NK-92 (cell line): ENCODE data around the gene FBXO31.

Source experiments
- DNase-seq: peaks from one replicate; lab custom pipeline; 2025; ENCODE audit not compliant: unreplicated experiment; lab: John Stamatoyannopoulos, UW

FBXO31 gene

DNA sequence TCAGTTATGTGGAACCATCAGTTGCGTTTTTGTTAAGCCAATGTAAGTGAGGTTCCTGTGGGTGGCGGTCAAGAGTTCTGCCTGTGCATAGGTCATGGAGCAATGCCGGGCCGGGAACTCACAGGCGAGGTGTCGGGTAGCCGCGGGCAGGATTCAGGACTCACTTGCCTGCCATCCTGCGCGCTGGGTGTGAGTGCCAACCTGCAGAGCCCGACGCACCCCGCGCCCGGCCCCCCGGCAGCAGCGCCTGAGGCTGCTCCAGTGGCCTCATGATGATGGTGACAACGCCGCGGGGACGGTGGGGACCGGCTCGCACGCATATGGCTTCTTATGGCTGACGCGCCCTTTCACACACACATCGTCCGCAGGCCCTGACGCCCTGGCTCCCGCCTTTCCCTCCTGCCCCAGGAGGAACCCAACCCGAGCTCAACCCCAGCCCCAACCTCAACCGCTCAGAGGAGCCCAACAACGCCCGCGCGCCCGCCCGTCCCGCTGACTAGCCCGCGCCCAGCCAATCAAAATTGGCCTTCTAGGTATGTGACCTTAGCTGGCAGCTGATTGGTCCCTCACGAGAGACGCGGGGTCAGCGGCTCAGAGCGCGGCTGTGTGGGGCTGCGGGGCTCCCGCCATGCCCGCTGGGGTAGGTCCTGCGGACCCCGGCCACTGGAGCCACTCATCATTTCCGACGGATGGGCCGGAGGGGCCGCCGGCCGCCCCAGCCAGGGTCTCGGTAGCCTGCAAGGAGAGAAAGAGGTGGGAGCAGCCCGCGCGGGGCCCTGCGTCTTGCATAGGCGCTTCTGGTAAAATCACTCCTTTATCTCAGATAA lies 66.4 kb downstream of the FBXO31 start, which contains the start of gene C16orf95:
C16orf95 (minus strand) TSS at position 470 of the 827 bp plus-strand sequence; CDS start at position 320, 150 bp downstream.
- DNase-seq, result peak; percentile 61

DNA sequence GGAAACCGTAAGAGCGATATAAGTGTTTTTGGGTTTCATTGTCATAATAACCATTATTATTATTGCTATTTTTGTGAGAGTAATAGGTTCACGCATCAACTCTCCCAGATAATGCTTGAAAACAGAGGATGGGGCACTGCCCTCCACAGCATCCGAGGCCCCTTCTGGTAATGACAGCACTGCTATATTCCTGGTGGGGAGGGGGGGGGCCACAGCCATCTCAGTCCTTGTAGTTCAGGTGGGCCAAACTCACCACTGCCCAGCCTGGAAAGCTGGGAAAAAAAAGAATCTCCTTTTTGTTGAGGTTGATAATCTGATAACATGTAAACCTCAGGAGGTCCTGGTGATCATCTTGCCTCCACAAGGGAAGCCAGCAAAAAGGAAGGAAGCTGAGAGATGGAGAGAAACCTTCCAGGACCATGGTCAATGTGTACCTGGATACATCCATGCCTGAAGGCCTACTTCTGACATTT lies 67.1 kb downstream of the FBXO31 start:
- no peak for DNase-seq

DNA sequence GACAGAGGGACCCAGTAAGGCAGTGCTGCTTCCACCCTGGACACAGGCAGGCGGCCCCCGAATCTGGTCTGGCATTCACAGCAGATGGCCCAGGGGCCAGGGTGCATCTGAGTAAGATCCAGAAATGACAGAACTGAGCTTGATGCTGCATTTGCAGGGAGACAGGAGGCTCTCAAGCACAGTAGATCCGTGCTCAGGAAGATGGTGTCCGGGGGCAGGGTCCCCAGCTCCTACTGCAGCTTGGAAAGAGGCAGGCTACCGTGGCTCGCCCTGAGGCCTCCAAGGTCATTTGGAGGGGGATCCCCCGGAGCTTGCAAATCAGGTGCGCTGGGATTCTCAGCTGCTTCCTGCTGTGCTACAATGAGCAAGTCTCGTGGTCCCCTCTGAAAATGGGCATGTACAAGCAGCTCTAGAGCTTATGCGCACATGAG lies 68.6 kb downstream of the FBXO31 start:
- no peak for DNase-seq

DNA sequence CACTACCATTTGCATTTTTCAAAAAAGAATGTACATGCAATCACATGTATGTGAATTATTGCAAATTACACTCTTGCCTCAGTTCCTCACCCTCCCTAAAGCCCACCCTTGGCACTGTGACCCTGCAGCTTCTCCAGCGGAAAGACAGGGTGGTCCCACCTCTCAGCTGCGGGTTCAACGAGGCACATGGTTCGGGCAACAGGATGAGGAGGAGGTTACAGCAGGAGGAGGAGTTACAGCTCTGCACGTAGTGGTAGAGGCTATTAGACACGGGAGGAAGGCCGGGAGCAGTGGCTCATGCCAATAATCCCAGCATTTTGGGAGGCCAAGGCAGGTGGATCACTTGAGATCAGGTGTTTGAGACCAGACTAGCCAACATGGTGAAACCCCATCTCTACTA lies 71.6 kb downstream of the FBXO31 start:
- no peak for DNase-seq

DNA sequence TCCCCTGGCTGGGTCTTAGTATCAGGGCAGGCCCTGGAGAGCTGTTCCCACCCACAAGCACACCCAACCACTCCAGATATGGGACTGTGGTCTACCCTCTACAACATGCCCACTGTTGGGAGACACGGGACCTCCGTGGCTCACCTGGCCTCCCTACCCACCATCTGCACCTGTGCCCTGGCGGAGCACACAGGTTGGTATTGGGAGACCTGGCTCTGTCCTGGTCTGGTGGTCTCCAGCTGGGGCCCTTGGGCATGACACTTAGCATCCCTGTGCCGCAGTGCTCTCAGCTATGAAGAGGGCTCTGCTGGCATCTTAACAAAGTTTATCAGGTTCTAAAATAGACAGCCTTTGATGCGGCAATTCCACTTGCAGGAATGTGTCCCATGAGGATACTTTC lies 72.2 kb downstream of the FBXO31 start:
- DNase-seq, result no peak

DNA sequence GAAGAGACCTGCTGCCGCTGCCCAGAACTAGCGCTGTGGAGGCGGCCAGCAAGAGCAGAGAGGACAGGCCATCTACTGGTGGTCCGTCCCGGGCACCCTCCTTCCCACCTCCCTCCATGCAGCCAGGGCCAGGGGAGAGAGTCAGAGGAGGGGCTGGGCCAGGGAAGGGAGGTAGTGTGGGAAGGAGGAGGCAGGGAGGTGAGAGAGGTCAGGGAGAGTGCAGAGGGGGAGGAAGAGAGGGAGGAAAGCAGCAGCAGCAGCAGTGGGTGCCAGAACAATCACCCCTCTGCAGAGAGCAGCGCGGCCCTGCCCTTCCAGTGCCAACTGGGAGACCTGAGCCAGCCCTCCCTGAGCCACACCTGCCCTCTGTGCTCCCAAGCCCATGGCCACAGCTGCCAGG lies 73.0 kb downstream of the FBXO31 start:
- DNase-seq, result no peak

DNA sequence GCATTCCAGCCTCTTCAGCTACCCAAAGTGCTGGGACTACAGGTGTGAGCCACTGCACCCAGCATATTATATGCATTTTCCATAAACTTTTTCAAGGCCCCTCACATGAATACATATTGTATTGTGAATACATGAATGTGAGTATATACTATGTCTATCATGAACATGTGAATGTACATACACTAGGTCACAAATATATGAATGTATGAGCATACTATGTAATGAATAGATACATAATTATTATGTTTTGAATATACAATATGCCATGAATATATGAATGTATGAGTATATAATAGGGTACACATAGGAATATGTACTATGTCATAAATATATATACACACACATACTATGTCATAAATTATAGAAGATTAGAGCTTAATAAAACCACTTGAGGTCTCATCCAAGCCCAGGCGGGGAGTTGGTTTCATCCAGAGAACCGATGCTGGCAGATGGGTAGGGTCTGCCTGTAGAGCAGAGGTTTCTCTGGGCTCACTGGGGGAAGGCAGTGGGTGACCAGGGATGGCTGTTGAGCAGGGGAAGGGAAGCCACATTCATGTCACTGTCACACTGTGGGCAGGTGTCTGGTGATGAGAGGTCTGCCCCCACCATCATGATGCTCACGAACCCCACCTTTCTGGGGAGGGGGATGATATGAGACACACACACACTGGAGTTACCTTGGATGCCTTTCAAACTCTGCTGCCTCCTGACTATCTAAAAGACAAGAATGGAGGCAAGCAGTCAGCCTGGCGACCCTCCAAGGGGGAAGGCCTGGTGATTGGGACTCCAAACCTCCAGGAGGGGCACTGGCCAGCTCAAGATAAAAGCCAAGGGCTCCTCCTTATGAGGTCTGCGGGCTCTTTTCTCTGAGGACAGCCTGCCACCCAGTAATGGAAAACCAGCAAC lies 73.7 kb downstream of the FBXO31 start:
- DNase-seq, result no peak

DNA sequence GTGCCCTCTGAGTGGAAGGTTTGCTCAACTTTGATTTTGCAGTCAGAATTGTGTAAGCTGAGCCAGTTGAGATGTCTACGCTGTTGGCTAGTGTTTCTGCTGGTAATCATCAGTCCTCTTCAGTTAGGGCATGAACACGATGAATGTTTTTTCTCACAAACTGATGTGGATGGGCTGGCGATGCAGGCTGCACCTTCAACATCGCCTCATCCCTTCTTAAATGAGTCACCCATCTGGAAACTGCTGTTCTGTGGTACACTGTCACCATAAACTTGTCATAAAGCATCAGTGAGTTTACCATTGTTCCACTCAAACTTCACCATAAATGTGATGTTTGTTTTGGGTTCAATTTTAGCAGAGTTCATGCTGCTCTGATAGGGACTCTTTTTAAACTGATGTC lies 74.8 kb downstream of the FBXO31 start:
- DNase-seq, result no peak

DNA sequence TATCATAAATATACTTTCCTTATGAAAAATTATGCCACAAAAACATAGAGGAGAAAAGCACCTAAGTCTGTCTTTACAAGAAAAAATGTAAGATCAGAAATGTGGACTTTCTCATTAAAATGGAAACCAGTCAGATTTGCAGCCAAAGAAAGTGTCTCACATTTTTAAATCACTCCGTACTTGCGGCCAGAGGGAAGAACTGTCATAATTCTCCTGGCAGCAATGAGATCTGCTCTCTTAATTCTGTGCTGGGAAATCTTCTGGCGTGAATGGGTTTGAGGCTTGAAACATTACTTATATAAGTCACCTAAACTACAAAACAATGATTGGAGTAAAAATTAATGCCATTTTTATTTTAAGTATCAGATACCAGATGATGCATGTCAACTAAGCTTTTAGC lies 77.1 kb downstream of the FBXO31 start:
- no peak for DNase-seq

DNA sequence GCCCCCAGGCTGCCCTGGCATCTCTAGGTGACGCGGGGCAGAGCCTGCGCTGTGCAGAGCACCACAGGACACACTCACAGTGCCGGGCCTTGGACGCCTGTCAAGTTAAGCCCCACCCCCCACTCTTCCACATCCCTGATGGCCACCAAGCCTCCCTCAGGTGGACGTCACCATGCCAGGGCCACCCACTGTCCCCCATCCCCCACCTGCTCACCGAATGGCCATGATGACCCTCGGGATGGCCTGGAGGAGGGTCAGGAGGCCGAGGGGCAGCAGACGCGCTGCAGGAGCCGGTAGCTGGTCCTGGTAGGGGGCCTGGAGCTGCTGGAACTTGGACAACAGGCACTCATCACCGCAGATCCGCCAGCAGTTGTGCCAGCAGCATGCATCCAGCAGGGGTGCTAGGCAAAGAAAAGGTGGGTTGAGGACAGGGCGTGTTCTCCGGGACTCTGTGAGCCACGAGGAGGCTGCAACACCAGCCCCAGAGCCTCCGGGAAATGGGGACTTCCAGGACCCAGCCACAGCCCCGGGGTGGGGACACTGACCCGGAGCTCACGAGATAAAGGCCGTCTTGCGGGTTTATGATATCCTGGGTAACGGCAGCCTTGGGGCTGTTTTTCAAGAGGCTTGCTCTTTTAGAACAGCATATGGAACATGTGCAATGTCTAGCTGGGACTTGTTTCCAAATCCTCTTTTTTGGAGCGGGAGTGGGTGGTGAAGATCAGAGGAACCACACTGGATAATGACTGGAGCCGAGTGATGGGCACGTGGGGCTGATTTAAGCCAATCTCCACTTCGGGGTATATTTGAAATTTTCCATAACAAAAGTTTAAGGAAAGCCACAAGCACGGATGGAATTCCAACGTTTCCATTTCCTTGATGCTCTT lies 77.8 kb downstream of the FBXO31 start:
- no peak for DNase-seq

DNA sequence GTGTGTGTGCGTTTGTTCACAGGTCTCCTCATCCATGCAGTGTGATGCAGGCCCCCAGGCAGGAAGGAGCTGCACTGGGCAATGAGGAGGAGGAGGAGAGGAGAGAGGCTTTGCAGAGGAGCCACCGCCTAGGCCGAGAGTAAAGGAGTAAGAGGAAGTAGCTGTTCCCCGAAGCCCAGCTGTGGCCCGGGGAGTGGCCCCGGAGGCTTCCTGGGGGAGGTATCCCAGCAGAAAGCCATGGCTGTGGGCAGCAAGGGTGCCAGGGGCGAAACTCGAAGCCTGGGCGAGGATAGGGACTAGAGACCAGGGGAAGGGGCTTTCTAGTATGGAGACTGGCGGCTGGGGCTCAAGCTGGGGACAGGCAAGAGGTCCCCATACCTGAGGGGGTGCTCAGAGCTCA lies 78.6 kb downstream of the FBXO31 start:
- no peak for DNase-seq

DNA sequence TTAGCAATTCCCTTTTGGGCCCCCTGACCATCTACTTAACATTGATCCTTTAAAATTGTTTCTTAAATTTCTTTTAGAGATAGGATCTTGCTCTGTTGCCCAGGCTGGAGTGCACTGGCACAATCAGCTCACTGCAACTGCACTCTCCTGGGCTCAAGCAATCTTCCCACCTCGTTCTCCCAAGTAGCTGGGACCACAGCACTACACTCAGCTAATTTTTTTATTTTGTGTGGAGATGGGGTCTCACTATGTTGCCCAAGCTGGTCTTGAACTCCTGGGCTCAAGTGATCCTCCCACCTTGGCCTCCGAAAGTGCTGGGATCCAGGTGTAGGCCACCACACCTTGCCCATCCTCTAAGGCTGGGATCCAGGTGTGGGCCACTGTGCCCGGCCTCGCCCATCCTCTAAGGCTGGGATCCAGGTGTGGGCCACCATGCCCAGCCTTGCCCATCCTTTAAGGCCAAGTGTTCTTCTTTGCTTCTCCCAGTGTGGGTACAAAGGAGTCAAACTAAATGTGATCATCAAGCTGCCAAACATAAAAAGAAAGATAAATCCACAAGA lies 79.5 kb downstream of the FBXO31 start:
- DNase-seq, result no peak

DNA sequence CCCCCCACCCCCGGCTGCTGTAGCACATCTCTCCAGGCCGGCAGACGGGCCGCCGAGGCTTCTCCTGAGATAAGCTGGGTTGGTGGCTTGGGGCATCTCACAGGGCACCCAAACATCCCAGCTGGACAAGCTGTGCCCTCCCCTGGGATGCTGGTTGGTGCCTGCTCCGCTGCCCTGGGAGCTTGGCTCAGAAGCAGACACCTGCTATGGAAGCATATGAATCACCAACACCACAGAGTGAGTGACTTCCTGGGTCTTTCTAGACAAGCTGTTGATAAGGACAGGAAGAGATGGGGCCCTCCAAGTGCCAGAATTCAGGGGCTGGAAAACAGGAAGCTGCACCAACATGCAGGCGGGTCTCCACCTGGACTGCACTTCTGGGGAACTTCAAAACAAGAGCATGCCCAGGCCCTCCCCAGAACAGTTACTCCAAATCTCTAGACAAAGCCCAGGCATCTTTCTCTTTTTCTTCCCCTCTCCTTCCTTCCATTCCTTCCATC lies 80.1 kb downstream of the FBXO31 start:
- DNase-seq, result no peak

DNA sequence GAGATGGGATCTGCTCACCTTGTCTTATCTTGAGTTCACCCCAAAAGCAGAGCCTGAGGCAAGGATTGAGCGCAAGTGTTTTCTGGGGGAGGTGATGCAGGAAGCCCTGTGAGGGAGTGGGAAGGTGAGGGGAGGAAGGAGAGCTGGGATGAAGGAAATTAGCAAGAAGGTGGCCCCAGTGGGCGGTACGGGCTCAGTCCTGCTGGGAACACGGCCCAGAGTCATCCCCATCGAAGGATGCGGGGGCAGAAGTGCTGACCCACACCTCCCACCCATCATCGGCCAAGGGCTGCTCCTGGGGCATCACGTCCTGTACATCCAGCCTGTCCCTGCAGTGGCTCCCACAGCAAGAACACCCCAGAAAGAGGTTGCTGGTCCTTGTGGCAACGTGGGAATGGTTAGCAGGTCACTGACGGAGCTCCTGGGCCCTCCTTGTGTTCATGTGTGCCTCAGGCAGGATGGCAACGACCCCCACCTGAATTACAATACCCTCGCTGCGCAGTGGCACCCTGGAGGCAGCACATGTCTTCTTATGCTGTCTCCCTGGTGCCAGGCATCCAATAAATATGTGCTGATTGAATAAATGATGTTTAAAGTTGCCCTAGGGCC lies 84.6 kb downstream of the FBXO31 start:
- DNase-seq, result no peak

DNA sequence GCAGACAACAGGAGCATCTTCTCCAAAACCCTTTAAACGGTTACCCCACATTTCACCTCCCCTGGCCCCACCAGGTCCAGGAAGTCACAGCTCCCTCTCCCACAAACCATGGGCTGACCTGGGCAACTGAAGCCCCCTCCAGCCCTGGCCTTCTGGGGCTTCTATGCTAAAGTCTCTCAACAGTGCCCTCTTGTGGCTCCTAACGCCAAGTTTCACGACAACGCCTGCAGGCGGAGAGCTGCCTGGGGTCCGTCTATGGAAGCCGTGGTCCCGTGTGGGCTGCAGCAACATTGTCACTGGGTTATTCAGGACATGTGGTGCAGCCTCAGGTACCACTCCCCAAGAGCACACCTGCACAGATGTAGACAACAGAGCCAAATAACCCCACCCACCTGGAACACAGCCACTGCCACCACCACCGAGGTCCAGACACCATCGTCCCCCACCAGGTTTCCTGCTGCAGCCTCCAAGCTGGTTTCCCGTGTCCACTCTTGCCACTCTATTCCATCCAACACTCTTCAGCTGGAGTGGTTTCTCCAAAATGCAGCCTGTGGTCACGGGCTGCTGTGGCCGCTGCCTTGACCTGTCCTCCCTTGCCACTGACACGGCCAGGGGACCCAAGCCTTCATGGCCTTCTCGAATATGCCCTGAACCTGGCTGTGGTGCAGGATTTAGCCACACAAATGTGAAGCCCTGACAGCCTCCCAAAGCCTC lies 85.5 kb downstream of the FBXO31 start:
- DNase-seq, result no peak

DNA sequence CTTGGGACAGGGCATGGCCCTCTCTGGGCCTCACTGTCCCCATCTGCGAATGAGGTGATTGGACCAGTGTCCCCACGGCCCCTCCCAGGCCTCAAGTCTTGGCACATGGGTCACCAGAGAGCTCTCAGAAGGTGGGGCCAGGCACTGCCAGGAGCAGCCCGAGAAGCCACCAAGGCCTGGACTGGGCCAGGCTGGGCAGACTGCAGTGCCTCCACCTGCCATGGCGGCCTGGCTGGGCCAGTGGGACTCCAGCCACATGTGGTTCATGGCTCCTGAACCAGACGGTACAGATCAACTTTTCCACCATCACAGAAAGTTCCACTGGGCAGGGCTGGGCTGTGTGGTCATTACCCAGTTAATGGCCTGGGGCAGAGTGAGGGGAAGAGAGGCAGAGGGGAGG lies 86.2 kb downstream of the FBXO31 start:
- DNase-seq, result no peak

DNA sequence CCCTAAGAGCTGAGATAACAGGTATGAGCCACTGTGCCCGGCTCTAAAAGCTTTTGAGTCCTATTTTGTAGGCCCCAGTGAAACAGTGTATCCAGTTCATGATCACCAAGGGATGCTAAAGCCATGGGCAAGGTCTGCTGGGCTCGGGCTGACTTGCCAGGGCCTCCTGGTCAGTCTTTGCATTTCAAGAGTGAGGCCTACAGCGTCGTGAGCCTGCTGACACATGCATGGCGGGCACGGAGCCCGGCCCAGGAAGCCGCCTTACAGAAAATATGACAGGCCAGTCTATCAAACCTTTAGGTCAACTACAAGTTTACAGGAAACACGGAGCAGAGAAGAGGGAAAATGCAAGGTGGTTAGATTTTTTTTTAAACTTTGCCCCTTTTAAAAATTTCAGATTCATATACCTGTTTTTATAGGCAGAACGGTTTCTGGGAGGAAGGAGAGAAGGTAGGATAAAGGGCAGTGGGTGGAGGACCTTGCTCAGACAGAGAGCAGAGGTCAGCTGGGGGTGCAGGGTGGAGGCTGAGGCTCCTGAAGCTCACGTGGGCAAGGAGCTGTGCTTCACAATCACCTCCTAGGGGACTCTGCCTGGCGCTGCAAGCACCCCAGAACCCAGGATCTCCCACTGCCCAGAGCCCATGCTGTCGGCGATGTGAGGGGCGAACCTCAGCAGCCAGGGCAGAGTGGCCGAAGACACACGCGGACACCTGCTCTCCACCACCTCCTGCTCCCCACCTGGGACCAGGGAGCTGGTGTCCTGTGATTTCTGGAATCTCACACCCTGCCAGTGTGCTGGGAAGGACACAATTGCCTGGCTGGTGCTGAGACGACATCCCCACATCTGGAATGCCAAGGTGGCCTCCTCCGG lies 87.7 kb downstream of the FBXO31 start:
- no peak for DNase-seq

DNA sequence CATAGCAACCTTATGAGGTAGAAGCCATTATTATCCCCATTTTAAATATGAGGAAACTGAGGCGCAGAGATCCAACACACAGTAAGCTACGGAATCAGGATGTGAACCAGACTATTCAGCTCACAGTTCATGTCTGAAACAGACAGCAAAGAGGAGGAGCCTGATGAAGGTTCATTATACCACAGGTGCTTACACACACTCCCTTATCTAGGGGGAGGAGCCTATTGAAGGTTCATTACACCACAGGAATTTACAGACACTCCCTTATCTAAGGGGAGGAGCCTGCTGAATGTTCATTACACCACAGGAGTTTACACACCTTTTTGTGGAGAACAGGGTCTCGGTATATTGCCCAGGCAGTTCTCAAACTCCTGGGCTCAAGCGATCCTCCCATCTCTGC lies 88.3 kb downstream of the FBXO31 start:
- no peak for DNase-seq
